HepG2 (cell line): Measurements from ENCODE around the gene PLK3. TPM values are rescaled to one million over a fixed set of nuclear protein-coding genes. Genes with fewer than 3 reads are reported as not detected.

Source experiments
- E2F2 ChIP-seq: sonication (generic); formaldehyde crosslinking; IDR thresholded peaks from 2 replicates; pipeline ENCODE4 v1.4.0; 2020; ENCODE audit warnings: missing genetic modification reagents, borderline replicate concordance
- GPN1 ChIP-seq: sonication (generic); formaldehyde crosslinking; IDR thresholded peaks from 2 replicates; pipeline ENCODE4 v1.5.1; 2020; ENCODE audit warnings: missing genetic modification reagents, borderline replicate concordance
- HNRNPLL ChIP-seq: fragments of 200-400 bp; formaldehyde crosslinking; IDR thresholded peaks from 2 replicates; pipeline ENCODE4 v1.6.1; 2017; ENCODE audit warnings: mild to moderate bottlenecking, low read depth, low read length; ENCODE audit not compliant: poor library complexity, severe bottlenecking
- IKZF1 ChIP-seq: fragments of 450-650 bp; IDR thresholded peaks from 2 replicates; pipeline ENCODE4 v1.7.1; 2016
- IRF2 ChIP-seq: IDR thresholded peaks from 2 replicates; pipeline ENCODE4 v1.6.1; 2018; ENCODE audit warnings: missing genetic modification reagents, missing compliant biosample characterization
- KDM5B ChIP-seq: sonication (generic); formaldehyde crosslinking; IDR thresholded peaks from 2 replicates; pipeline ENCODE4 v1.4.0; 2020; ENCODE audit warnings: missing genetic modification reagents, mild to moderate bottlenecking, borderline replicate concordance
- KLF12 ChIP-seq: sonication (generic); formaldehyde crosslinking; IDR thresholded peaks from 2 replicates; pipeline ENCODE4 v1.4.0; 2020; ENCODE audit warnings: missing genetic modification reagents, borderline replicate concordance
- PAF1 ChIP-seq: IDR thresholded peaks from 2 replicates; pipeline ENCODE4 v1.6.1; 2016; ENCODE audit warnings: missing genetic modification reagents, missing compliant biosample characterization
- RFX3 ChIP-seq: IDR thresholded peaks from 2 replicates; pipeline ENCODE4 v1.6.1; 2016; ENCODE audit warnings: missing biosample characterization, missing genetic modification reagents
- RFXAP ChIP-seq: sonication (generic); formaldehyde crosslinking; IDR thresholded peaks from 2 replicates; pipeline ENCODE4 v1.4.0; 2020; ENCODE audit warnings: missing genetic modification reagents, borderline replicate concordance
- TMF1 ChIP-seq: sonication (generic); formaldehyde crosslinking; IDR thresholded peaks from 2 replicates; pipeline ENCODE4 v1.8.1; 2022; ENCODE audit warnings: low read depth, missing genetic modification reagents
- ZNF577 ChIP-seq: sonication (generic); formaldehyde crosslinking; IDR thresholded peaks from 2 replicates; pipeline ENCODE4 v1.4.0; 2020; ENCODE audit warnings: mild to moderate bottlenecking, low read depth, missing genetic modification reagents, borderline replicate concordance
- polyA plus RNA-seq, 8 experiments: library from polyadenylated mRNA; depleted of rRNA in 3 of 8; stranded (reverse) in 7 of 8; unstranded in 1 of 8; fragments of >200 nt; fragmentation: Illumina TruSeq in 4 of 8; extraction: Trizol in 4 of 8; gene quantifications; 2 replicates each; pipeline versions ENCODE4 v1.2.1 to v1.2.3, GENCODE V29; 2011 to 2016; ENCODE audit warnings: low read depth in 4 of 8, missing spikeins in 1 of 8, mixed read lengths in 1 of 8; ENCODE audit not compliant: insufficient read depth in 1 of 8
- total RNA-seq, 5 experiments: library from RNA; depleted of rRNA; stranded (reverse); fragments of >200 nt; fragmentation: Illumina TruSeq; extraction: Trizol; gene quantifications; 2 replicates each; pipeline ENCODE4 v1.2.3, GENCODE V29; 2016; ENCODE audit warnings: low read depth in 1 of 5
- TF ChIP-seq, protein P1 (sequence below): IDR thresholded peaks from 2 replicates; pipeline ENCODE4 v1.4.0; 2020; ENCODE audit warnings: mild to moderate bottlenecking, missing genetic modification reagents
- TF ChIP-seq, protein P2 (sequence below): sonication (generic); formaldehyde crosslinking; IDR thresholded peaks from 2 replicates; pipeline ENCODE4 v1.8.0; 2022; ENCODE audit warnings: mild to moderate bottlenecking, missing genetic modification reagents
- TF ChIP-seq, protein P3 (sequence below): IDR thresholded peaks from 2 replicates; pipeline ENCODE4 v1.6.1; 2016; ENCODE audit warnings: low read depth, control low read depth
- TF ChIP-seq, protein P4 (sequence below): sonication (generic); formaldehyde crosslinking; IDR thresholded peaks from 2 replicates; pipeline ENCODE4; 2020; ENCODE audit warnings: missing genetic modification reagents, mild to moderate bottlenecking, borderline replicate concordance

Gene PLK3
- total and polyA plus RNA-seq, 2 of the 13 experiments (the other 11 are each of a cell fraction or from before 2014, with no cell fraction given), result 9.8 to 16.9 TPM

DNA sequence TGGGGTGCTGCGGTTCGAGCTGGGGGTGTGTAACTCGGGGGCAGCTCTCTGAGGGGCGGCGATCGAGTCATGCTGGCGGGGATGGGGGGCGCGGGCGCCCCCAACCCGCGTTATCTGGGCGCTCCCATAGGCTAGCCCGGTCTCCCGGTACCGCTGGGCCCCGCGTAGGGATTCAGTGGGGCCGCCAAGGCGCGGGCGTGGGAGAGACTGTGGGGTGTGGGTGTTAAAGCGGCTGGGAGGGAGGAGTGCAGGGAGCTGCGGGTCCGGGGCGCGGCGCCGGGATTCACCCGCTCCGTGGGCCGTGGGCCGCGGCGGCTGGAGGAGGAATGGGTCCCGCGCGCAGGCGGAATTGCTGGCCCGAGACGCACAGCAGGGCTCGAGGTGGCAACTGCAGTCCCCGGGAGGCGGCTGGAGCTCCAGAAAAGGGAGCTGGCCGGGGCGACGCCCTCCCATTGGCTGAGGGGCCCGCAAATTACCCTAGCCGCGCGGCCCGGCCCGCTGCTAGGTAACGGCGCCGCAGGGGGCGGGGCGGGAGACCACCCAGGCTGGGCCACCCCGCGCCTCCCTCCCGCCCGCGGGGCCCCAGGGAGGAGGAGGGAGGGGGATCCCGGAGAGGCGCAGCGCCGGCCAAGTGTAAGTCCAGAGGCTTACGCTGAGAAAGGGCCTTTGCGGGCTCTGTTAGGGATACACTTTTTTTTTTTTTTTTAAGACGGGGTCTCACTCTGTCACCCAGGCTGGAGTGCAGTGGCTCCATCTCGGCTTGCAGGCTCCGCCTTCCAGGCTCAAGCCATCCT is 42.9 kb downstream of the PLK3 start, which contains the start of gene PTCH2 (continued):
- no peak for TF ChIP-seq E2F2 (CRISPR knock-in tag)
- TF ChIP-seq PAF1 (CRISPR knock-in tag), result no peak
- TF ChIP-seq, protein P1, sequence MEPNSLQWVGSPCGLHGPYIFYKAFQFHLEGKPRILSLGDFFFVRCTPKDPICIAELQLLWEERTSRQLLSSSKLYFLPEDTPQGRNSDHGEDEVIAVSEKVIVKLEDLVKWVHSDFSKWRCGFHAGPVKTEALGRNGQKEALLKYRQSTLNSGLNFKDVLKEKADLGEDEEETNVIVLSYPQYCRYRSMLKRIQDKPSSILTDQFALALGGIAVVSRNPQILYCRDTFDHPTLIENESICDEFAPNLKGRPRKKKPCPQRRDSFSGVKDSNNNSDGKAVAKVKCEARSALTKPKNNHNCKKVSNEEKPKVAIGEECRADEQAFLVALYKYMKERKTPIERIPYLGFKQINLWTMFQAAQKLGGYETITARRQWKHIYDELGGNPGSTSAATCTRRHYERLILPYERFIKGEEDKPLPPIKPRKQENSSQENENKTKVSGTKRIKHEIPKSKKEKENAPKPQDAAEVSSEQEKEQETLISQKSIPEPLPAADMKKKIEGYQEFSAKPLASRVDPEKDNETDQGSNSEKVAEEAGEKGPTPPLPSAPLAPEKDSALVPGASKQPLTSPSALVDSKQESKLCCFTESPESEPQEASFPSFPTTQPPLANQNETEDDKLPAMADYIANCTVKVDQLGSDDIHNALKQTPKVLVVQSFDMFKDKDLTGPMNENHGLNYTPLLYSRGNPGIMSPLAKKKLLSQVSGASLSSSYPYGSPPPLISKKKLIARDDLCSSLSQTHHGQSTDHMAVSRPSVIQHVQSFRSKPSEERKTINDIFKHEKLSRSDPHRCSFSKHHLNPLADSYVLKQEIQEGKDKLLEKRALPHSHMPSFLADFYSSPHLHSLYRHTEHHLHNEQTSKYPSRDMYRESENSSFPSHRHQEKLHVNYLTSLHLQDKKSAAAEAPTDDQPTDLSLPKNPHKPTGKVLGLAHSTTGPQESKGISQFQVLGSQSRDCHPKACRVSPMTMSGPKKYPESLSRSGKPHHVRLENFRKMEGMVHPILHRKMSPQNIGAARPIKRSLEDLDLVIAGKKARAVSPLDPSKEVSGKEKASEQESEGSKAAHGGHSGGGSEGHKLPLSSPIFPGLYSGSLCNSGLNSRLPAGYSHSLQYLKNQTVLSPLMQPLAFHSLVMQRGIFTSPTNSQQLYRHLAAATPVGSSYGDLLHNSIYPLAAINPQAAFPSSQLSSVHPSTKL (CRISPR knock-in tag), result peak; percentile 18; the same call in 1 of the 2 replicates
- 0 out of 2 replicates have a peak, but pooled peaks have one; percentile 22 for TF ChIP-seq KDM5B (CRISPR knock-in tag)
- TF ChIP-seq, protein P2, sequence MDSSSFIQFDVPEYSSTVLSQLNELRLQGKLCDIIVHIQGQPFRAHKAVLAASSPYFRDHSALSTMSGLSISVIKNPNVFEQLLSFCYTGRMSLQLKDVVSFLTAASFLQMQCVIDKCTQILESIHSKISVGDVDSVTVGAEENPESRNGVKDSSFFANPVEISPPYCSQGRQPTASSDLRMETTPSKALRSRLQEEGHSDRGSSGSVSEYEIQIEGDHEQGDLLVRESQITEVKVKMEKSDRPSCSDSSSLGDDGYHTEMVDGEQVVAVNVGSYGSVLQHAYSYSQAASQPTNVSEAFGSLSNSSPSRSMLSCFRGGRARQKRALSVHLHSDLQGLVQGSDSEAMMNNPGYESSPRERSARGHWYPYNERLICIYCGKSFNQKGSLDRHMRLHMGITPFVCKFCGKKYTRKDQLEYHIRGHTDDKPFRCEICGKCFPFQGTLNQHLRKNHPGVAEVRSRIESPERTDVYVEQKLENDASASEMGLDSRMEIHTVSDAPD, result no peak
- TF ChIP-seq RFXAP (CRISPR knock-in tag), result peak; percentile 22; the same call in 1 of the 2 replicates
- TF ChIP-seq IRF2 (CRISPR knock-in tag), result 0 out of 2 replicates have a peak, but pooled peaks have one; percentile 16
- TF ChIP-seq, protein P3, sequence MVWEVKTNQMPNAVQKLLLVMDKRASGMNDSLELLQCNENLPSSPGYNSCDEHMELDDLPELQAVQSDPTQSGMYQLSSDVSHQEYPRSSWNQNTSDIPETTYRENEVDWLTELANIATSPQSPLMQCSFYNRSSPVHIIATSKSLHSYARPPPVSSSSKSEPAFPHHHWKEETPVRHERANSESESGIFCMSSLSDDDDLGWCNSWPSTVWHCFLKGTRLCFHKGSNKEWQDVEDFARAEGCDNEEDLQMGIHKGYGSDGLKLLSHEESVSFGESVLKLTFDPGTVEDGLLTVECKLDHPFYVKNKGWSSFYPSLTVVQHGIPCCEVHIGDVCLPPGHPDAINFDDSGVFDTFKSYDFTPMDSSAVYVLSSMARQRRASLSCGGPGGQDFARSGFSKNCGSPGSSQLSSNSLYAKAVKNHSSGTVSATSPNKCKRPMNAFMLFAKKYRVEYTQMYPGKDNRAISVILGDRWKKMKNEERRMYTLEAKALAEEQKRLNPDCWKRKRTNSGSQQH (CRISPR knock-in tag), result no peak
- no peak for TF ChIP-seq KLF12 (CRISPR knock-in tag)
- no peak for TF ChIP-seq ZNF577
- TF ChIP-seq RFX3, result 0 out of 2 replicates have a peak, but pooled peaks have one; percentile 41
- TF ChIP-seq, protein P4, sequence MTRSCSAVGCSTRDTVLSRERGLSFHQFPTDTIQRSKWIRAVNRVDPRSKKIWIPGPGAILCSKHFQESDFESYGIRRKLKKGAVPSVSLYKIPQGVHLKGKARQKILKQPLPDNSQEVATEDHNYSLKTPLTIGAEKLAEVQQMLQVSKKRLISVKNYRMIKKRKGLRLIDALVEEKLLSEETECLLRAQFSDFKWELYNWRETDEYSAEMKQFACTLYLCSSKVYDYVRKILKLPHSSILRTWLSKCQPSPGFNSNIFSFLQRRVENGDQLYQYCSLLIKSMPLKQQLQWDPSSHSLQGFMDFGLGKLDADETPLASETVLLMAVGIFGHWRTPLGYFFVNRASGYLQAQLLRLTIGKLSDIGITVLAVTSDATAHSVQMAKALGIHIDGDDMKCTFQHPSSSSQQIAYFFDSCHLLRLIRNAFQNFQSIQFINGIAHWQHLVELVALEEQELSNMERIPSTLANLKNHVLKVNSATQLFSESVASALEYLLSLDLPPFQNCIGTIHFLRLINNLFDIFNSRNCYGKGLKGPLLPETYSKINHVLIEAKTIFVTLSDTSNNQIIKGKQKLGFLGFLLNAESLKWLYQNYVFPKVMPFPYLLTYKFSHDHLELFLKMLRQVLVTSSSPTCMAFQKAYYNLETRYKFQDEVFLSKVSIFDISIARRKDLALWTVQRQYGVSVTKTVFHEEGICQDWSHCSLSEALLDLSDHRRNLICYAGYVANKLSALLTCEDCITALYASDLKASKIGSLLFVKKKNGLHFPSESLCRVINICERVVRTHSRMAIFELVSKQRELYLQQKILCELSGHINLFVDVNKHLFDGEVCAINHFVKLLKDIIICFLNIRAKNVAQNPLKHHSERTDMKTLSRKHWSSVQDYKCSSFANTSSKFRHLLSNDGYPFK (CRISPR knock-in tag), result 0 out of 2 replicates have a peak, but pooled peaks have one; percentile 37
- TF ChIP-seq TMF1 (CRISPR knock-in tag), result no peak
- TF ChIP-seq IKZF1, result no peak
- peak; percentile 39 for TF ChIP-seq HNRNPLL
- no peak for TF ChIP-seq GPN1
